Forelimb muscle (tissue), 1 donor: ENCODE results near the gene SPOCK2. TPM values are rescaled to one million over a fixed set of nuclear protein-coding genes. Genes with fewer than 3 reads are reported as not detected.
"Not testable (repeated sequence)": the region's sequence is repeated elsewhere in the genome, so short reads cannot be mapped to it uniquely, and the experiment has no call there.

Source experiments
- DNase-seq: peaks from one replicate; pipeline ENCODE4 v3.0.0-alpha.2; 2013; ENCODE audit warnings: low read depth
- polyA plus RNA-seq: library from polyadenylated mRNA; unstranded; fragments of 120-200 nt; gene quantifications from one replicate; pipeline ENCODE4 v1.2.1, GENCODE V29; 2013; ENCODE audit not compliant: insufficient read length

SPOCK2 gene
- 3.4 TPM for polyA plus RNA-seq

DNA sequence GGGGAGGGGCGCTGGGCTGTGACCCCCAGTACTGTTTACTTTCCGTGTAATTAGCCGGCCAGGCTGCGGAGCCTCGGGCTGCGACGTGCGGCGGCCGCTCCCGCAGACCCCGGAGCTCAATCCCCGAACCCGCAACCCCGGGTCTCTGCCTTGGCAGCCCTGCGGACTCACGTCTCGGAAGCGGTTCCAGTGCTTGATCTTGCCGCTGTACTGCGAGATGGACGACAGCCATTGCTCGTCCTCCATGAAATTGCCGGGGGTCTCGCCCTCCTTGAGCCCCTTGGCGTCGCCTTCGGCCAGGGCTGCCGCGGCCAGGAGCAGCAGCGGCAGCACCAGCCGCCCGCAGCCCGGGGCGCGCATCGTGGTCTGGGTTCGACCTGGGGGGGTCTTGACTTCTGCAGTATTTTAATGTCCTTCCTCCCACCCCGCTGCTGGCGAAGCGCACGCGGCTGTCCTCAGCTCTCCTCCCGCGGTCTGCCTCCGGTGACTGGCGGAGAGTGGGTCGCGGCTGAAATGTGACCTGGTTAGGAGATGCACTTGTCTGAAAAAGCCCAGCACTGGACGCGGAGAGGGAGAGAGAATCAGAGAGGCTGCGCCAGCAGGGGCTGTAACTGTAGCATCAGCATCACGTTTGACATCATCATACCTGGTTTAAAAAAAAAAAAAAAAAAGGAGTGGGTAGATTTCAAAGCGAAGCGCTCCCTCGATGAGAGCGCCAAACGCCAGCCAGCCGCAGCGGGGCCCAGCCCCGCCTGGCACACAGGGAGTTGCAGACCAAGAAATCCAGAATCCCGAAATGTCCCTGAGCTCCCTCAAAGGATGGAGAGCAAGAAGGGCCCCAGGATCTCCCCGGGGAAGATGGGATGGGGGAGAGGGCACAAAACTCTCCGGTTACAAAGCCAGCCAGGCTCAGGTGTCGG, at the start of gene SPOCK2:
Gene SPOCK2 (minus strand): TSS at position 583 of the 920 bp plus-strand sequence. CDS start 223 bp downstream, at position 360.
- no peak for DNase-seq

DNA sequence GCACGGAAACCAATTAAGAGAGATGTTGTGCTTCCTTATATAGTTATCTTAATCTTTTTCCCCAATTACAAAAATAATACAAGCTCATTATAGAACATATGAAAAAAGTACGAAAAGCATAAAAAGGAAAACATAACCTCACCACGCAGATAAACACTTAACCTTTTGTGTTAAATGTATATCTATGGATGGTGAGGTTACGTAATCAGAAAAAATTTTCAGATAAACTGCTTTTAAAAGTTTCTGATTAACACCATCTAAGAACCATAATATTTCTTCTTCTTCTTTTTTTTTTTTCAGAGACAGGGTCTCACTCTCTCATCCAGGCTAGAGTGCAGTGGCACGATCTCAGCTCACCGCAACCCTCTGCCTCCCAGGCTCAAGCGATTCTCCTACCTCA, 49.2 kb upstream of the SPOCK2 start:
- no peak for DNase-seq

DNA sequence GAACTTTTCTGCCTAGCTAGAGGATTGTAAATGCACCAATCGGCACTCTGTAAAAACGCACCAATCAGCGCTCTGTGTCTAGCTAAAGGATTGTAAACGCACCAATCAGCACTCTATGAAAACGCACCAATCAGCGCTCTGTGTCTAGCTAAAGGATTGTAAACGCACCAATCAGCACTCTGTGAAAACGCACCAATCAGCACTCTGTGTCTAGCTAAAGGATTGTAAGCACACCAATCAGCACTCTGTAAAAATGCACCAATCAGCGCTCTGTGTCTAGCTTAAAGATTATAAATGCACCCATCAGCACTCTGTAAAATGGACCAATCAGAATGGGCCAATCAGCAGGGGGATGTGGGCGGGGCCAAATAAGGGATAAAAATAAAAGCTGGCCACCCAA, 47.9 kb upstream of the SPOCK2 start:
- DNase-seq: not testable (repeated sequence)

DNA sequence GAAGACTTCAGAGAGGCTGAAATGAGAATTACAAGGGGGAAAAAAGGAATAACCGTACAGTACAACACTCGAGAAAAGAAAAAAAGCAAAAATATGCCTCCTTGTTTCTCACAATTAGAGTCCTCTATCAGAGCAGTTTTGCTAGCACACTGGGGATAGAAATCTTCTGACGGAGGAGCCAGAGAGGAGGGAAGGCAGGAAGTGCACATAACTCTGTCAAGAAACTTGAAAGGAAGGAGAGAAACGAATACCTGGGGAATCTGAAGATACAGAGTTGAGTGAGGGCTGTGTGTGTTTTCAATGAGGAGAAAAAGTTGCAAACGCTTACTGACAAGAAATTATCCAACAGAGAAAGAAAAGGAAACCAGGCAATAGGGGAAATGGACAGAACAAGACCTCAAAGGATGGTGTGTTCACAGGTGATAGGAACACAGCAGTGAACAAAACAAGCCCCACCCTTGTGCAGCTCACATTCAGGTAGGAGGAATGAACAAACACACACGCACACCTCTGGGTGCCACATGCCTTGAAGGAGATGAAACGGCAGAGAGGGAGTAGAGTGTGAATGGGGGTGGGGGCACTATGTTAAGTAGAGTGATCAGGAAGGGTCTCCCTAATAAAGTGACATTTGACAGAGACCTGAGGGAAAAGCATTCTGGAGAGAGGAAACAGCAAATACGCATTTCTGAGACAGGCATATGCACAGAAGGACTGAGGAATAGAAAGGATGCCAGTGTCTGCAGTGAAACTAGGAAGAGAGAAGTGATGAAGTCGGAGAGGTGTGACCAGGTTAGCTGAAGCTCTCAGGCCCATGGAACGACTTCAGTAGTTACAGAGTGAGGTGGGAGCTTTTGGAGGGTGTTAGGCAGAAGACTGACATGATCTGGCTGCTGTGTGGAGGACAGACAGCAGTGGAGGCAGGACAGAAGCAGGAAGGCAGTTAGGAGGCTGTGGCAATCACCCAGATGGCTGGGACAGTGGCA, 46.7 kb upstream of the SPOCK2 start:
- DNase-seq: no peak

- no peak for DNase-seq
These were observed 45.2 kb upstream of the SPOCK2 start for GRCh38 chr10:72133517-72133916.

DNA sequence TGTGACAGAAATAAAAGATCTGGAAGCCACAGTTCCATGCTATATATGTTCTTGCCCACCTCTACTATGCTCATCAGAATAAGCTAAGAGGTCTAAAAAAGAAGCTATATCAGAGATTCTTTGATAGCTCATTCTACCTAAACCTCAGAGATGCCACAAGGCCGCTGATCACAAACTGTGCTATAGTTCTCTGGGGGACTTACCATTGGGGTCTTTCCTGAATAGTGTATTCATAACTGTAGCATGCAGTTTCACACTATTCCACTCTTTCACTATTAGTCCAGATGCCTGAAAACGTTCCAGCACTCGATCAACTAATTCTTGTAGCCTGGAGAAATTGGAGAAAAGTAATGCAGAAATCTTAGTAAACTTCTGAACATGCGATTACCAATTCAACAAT, 44.5 kb upstream of the SPOCK2 start:
- DNase-seq: no peak

DNA sequence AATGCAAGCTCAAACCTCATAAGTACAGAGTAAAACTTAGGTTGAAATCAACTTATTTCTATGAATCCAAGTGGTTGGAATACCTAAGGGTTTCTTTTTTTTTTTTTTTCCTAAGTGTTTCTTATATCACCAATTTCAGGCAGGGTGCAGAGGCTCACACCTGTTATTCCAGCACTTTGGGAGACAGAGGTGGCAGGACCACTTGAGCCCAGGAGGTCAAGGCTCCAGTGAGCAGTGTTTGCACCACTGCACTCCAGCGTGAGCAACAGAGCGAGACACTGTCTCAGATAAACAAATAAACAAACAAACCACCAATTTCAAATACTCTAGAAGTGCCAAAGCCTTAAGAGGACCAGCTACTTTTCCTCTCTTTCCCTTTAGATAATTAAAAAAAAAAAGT, 39.2 kb upstream of the SPOCK2 start:
- no peak for DNase-seq

DNA sequence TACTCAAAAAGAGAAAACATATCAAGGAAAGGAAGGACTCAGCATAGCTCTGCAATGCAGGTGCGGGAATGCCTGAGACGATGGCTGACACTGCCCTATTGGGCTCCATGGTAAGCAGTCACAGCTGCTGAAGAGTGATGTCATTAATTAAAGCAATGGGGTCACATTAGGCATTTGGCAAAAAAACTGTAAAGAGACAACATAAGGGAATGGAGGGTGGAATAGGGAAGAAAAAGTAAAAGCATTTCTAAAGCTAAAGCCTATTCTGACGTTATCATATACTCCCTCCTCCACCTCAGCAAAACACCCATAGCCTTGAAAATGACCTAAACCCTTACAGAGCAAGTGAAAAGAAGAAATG, 38.5 kb upstream of the SPOCK2 start:
- no peak for DNase-seq

GRCh38 chr10:72126184-72126871, 38.0 kb upstream of the SPOCK2 start:
- DNase-seq: no peak

DNA sequence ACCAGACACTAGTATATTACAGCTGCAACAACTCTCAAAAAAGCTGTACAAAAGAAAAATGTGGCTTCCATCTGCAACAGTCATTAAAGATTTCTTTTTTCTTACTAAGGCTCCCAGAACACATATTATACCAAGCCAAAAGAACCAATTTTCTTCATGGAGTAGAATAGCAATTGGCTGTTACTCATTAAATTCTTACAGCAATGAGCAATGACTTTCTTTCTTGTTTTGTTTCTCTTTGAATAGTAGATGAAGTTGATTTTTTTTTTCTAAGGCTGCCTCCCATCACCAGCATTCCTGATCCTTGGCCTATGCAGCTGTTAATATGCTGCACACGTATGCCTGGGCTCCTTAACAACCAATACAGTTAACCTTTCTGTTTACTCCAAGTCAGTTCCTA, 36.6 kb upstream of the SPOCK2 start:
- DNase-seq: no peak

DNA sequence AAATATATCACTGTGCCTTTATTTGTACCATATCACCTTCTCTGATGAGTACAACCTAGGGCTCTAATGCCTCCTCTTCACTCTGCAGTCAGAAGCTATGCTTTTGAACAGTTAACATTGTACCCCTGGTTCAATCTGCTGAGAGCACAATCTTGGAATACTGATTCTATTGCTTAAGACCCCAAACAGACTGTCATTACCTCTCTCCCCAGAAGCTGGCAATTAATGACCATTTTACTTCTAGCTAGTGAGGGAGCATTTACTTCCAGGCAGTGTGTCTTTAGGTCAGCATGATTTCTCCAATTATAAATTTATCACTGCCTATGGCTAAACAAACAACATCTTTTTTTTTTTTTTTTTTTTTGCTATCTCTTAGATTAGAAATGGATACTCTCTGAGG, 36.0 kb upstream of the SPOCK2 start:
- DNase-seq: no peak

DNA sequence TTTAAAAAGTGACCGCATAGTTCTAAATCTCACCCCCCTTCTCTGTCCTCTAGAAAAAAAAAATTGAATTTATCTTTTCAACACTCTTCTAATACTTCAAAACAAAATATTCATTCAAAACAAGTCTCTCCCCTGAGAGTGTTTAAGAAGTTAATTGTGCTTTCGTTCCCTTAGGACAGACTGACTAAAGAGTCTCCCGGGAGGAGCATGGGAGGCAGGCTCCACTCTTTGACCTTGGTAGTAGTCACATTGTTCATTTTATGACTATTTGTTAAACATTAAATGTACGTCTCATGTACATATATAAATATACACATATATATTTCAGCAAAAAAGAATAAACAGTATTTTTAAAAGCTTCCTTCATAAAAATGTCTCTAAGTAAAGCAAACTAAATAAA, 35.3 kb upstream of the SPOCK2 start:
- no peak for DNase-seq

DNA sequence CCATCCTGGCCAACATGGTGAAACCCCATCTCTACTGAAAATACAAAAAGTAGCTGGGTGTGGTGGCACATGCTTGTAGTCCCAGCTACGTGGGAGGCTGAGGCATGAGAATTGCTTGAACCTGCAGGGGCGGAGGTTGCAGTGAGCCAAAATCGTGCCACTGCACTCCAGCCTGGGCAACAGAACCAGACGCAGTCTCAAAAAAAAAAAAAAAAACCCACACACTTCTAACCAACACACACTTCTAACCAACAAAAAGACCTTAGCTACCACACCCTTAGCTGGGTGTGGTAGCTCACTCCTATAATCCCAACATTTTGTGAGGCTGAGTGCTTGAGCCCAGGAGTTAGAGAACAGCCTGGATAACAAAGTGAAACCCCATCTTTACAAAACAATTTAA, 33.9 kb upstream of the SPOCK2 start:
- DNase-seq: no peak

DNA sequence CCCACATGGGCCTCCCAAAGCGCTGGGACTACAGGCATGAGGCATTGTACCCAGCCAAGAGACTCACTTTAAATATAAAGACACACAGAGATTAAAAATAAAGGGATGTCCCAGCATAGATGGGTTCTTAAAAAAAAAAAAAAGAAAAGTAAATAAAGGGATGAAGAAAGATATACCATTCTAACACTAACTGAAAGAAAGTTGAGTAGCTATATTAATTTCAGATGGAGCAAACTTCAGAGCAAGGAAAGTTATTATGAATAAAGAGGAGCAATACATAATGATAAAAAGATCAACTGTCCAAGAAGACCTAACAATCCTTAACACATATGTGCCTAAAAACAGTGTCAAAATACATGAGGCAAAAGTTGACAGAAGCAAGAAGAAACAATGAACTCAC, 33.0 kb upstream of the SPOCK2 start:
- DNase-seq: no peak

- no peak for DNase-seq
These were observed 28.0 kb upstream of the SPOCK2 start for GRCh38 chr10:72116372-72116771.

DNA sequence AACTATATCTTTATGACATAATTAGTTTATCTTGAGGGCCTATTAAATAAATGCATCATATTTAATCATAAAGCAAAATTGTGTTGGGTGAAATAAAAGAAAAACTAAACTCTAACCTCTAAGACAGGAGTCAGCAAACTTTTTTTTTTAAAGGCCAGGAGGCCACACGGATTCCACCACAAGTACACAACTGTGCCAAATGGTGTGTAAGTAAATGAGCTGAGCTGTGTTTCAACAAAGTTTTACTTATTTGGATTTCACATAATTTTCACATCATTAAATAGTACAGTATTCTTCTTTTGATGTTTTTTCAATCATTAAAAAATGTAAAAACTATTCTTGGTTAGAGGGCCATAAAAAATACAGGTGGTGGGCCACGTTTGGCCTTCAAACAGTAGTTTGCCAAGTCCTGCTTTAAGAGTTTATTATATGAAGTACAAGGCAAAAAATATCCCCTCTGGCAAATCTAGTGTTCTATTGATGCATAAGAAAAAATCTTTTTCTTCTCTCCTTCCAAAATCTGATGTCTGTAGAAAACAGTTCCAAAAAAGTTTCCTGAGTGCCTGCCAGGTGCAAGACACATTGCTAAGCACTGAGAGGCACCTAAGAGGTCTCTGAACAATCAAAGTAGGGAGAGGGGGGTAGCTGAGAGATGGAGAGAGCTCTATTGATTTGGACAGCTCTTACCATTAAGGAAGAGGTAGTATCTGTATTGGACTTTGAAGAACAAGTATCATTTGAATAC, 26.5 kb upstream of the SPOCK2 start:
- DNase-seq: no peak

DNA sequence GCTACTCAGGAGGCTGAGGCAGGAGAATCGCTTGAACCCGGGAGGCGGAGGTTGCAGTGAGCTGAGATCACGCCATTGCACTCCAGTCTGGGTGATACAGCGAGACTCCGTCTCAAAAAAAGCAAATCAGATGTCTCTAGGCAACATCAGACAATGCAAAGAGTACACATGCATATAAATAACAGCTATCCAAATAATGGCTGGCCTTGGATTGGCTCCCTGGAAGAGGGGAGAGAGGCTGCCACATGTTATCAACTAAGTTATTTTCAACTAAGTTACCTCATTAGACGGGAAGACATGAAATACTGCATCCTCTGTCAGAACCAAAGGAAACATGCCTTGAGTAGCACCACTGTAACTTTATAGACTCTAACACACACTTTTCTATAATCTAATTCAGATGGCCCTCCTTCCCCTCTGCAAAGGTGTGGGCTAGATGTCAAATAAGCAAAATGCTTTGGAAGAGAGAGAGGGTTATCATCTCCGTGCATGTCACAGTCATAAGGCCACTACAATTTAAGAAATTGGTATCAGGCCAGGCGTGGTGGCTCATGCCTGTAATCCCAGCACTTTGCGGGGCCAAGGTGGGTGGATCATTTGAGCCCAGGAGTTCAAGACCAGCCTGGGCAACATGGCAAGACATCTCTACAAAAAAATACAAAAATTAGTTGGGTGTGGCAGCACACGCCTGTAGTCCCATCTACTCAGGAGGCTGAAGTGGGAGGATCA, 22.5 kb upstream of the SPOCK2 start:
- no peak for DNase-seq

GRCh38 chr10:72109636-72110157, 21.3 kb upstream of the SPOCK2 start:
- DNase-seq: no peak

DNA sequence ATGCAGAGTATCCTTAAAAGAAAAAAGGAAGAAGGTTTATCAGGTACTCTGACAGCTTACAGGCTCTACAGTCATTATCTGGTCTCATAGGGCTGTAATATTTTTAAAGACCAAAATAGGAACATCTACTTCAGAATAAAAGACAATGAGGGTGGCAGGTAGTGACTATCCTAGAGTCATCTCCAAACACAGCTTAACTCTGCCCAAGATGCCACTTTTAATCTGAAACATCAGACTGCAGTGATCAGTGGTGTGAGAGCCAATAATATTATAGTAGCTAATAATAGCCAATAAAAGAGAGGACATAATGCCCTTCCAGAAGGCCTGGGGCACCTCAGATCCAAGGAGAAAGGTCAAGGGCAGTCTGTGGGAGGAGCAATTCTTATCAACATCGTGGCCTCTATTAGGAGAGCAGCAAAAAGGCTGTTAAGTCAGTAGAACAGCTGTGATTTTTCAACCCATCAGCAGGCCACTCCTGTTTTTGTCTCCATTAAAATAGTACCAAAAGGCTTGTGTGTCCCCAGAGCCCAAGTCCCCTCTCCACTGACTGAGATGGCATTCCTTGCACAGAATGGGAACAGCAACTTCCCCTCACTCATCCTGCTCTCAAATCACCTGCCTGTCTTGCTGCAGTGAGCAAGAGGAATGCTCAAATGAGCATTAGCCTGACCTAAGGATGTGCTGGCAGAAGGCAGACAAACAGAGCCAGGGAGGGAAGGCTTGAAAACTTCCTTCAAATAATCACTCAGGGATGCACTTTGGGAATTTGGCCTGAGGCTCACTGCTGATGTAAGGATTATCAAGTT, 20.7 kb upstream of the SPOCK2 start:
- no peak for DNase-seq
